Activated B cell treated with CpG ODN at 0.5 μM for 24 hours (primary cell): ENCODE data around the gene FILIP1. TPM values are rescaled to one million over a fixed set of nuclear protein-coding genes. Genes with fewer than 3 reads are reported as not detected.

ENCODE experiments used
- ATAC-seq: fragments of 200-7000 bp; cut with Tn5 transposase; one replicate; pipeline ENCODE4 v1.10.0; 2021; ENCODE audit warnings: low read depth, mild to moderate bottlenecking, moderate library complexity
- CTCF ChIA-PET: fragments of 350-600 bp; sonication (Branson Sonifier 250); formaldehyde crosslinking; loops from one replicate; lab custom pipeline; 2021; ENCODE audit warnings: antibody characterized with exemption; lab: Charles Lee
- POLR2A ChIA-PET: fragments of 350-600 bp; sonication (Branson Sonifier 250); formaldehyde crosslinking; loops from one replicate; lab custom pipeline; 2021; ENCODE audit warnings: antibody characterized with exemption; lab: Charles Lee
- DNase-seq: peaks from one replicate; pipeline ENCODE4 v3.0.0; 2022
- H3K27ac Mint-ChIP-seq: one replicate; pipeline ENCODE4 v1.8.0; 2020; ENCODE audit warnings: mixed read lengths
- H3K27me3 Mint-ChIP-seq: one replicate; pipeline ENCODE4 v1.8.0; 2021; ENCODE audit warnings: mixed read lengths
- H3K36me3 Mint-ChIP-seq: one replicate; pipeline ENCODE4 v1.8.0; 2021; ENCODE audit warnings: low read depth, mixed read lengths
- H3K4me1 Mint-ChIP-seq: one replicate; pipeline ENCODE4 v1.8.0; 2021; ENCODE audit warnings: mixed read lengths
- H3K4me3 Mint-ChIP-seq: one replicate; pipeline ENCODE4 v1.8.0; 2020; ENCODE audit warnings: mild to moderate bottlenecking, mixed read lengths
- H3K9me3 Mint-ChIP-seq: one replicate; pipeline ENCODE4 v1.8.0; 2020; ENCODE audit warnings: mixed read lengths
- intact Hi-C: fragments of 100-400 bp; cut with micrococcal nuclease; formaldehyde crosslinking; loops from one replicate; pipeline ENCODE4 v1.15.1; 2024
- total RNA-seq: library from RNA; stranded (reverse); gene quantifications from 2 replicates; pipeline ENCODE4 v1.2.3, GENCODE V29; 2022
- TF ChIP-seq, protein P1 (sequence below): fragments of 200-600 bp; IDR thresholded peaks from one replicate; pipeline ENCODE4 v1.8.0; 2022; ENCODE audit warnings: antibody characterized with exemption, mild to moderate bottlenecking

The FILIP1 gene
- total RNA-seq, 1 donor from 2014 or later: not detected

GRCh38 chr6:75257343-75258087, 236.1 kb downstream of the FILIP1 start:
- H3K27me3 Mint-ChIP-seq: no peaks in the 10 kb centered on the region
- DNase-seq: no peak
- no peak overlapping the region for H3K27ac Mint-ChIP-seq
- H3K4me3 Mint-ChIP-seq: no peak overlapping the region
- ATAC-seq: no peak
- intact Hi-C loops: no loop called here
- CTCF ChIA-PET: no interaction called here
- H3K4me1 Mint-ChIP-seq: no peaks in the 10 kb centered on the region
- H3K9me3 Mint-ChIP-seq: no peaks in the 10 kb centered on the region
- POLR2A ChIA-PET: interaction anchor here (0.9 kb wide), 1 partner anchor 14 kb away, joined by 4 read pairs; the partner anchor contains the start of gene COX7A2
- TF ChIP-seq, protein P1, sequence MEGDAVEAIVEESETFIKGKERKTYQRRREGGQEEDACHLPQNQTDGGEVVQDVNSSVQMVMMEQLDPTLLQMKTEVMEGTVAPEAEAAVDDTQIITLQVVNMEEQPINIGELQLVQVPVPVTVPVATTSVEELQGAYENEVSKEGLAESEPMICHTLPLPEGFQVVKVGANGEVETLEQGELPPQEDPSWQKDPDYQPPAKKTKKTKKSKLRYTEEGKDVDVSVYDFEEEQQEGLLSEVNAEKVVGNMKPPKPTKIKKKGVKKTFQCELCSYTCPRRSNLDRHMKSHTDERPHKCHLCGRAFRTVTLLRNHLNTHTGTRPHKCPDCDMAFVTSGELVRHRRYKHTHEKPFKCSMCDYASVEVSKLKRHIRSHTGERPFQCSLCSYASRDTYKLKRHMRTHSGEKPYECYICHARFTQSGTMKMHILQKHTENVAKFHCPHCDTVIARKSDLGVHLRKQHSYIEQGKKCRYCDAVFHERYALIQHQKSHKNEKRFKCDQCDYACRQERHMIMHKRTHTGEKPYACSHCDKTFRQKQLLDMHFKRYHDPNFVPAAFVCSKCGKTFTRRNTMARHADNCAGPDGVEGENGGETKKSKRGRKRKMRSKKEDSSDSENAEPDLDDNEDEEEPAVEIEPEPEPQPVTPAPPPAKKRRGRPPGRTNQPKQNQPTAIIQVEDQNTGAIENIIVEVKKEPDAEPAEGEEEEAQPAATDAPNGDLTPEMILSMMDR: no peak
- peaks cover 69% of the 10 kb centered on the region for H3K36me3 Mint-ChIP-seq

DNA sequence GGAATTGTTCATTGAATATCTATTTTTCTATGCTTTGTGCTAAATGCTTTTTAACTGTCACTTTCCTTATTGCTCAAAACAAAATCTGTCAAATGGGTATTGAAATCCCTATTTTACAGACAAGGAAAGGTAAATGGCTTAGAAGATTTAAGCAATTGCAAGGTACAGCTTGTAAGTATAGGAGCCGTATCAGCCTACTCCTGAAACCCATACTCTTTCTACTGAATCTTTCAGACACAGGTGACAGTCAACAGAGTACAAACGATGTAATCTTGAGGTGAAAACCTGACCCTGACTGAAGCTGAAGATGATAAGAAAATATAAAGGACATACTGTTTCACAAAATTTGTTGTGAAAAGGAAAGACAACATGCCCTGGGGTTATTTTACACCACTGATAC, 243.0 kb downstream of the FILIP1 start:
- no peak overlapping the region for H3K27ac Mint-ChIP-seq
- CTCF ChIA-PET: no interaction called here
- peaks cover 10% of the 10 kb centered on the region for H3K36me3 Mint-ChIP-seq
- TF ChIP-seq, protein P1: no peak
- DNase-seq: no peak
- POLR2A ChIA-PET: no interaction called here
- H3K27me3 Mint-ChIP-seq: peaks cover 8% of the 10 kb centered on the region
- ATAC-seq: no peak
- H3K4me1 Mint-ChIP-seq: no peaks in the 10 kb centered on the region
- H3K9me3 Mint-ChIP-seq: no peaks in the 10 kb centered on the region
- intact Hi-C loops: no loop called here
- no peak overlapping the region for H3K4me3 Mint-ChIP-seq

DNA sequence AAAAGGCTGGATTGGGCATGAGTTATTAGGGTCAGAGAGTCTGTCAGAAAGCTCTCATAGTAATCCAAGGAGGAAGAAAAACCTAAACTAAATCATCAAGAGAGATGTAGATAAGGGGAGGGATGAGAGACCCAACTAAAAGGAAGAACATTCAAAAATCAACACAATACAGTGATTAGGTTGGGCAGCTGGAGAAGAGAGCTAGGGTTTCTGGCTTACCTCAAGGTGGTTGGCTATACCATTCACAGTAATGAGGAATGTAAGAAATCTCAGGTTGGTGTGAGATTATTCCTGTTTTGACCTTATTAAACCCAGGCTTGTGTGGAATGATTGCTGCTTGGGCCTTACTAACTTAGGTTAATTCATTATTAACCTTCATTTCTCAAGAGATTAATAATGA, 243.8 kb downstream of the FILIP1 start:
- Mint-ChIP-seq H3K9me3 (no peaks in the 10 kb centered on the region), H3K4me3 (no peak overlapping the region), H3K4me1 (no peaks in the 10 kb centered on the region), H3K27me3 (peaks cover 12% of the 10 kb centered on the region), H3K27ac (no peak overlapping the region), H3K36me3 (peaks cover 9% of the 10 kb centered on the region)
- intact Hi-C loops: no loop called here
- ChIA-PET CTCF (no interaction called here), POLR2A (no interaction called here)
- ATAC-seq (no peak), DNase-seq (no peak)
- TF ChIP-seq, protein P1: no peak

DNA sequence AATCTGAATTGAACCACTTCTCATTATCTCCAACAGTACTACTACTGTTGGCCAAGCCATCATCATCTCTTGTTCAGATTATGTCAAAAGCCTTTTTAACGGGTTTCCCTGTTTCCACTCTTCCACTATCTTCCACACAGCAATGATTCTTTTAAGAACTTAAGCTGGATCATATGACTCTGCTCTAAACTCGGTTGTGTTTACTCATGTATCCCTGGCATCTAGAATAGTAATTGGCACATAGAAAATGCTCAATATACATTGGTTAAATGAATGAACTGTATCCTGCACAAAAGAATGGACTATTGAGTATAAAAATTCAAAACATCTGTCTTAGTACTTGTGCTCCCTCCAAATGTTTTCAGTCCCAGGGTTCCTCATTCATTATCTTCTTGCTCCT, 247.2 kb downstream of the FILIP1 start:
- intact Hi-C loops: no loop called here
- TF ChIP-seq, protein P1: no peak

DNA sequence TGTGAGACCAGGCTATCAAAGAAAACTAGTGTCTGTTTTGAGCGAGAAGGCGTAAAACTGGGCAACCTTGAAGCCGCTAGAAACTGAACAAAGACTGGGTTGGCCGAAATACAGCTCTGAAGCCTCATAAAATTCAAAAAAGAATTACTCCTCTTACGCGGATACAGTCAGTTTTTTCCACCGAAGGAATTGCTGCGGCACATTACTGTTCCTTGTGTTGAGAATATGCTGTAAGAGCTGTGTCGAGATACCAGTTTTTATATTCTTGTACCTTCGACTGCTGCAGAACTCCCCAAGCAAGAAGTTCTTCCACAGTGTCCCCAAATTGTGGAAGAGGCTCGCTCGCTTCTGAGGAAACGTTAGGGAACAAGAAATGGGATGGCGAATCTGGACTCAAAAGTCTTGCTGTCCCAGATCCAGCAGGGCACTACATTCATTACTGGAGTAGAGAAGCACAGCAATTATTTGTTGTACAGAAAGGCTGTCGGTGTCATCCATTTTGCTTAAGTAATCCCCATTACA, 249.5 kb downstream of the FILIP1 start:
- intact Hi-C loops: loop anchor here (5.0 kb wide), 1 partner anchor 1722 kb away; the partner anchor contains the start of gene EEF1A1
- Mint-ChIP-seq H3K4me1 (peaks cover 21% of the 10 kb centered on the region), H3K9me3 (no peaks in the 10 kb centered on the region), H3K27ac (peak overlapping the region; percentile 95), H3K27me3 (peaks cover 13% of the 10 kb centered on the region), H3K36me3 (peaks cover 29% of the 10 kb centered on the region), H3K4me3 (peak overlapping the region; percentile 94)
- ATAC-seq: peak; percentile 19
- CTCF ChIA-PET: interaction anchor here (0.9 to 1.9 kb wide), 4 partner anchors 23 to 1505 kb away, joined by 3 to 7 read pairs (median 4); no protein-coding TSS in a partner anchor
- TF ChIP-seq, protein P1: no peak
- POLR2A ChIA-PET: interaction anchor here (0.7 to 2.2 kb wide), 9 partner anchors 9 to 1724 kb away, joined by 3 to 36 read pairs (median 5); partner anchors contain the start of genes SENP6 and TMEM30A
- no peak for DNase-seq

More for the DNA sequence above, 247.2 kb downstream of the FILIP1 start:
- ATAC-seq (no peak), DNase-seq (no peak)
- CTCF ChIA-PET: no interaction called here
- no peaks in the 10 kb centered on the region for H3K9me3 Mint-ChIP-seq
- peaks cover 11% of the 10 kb centered on the region for H3K36me3 Mint-ChIP-seq
- H3K4me1 Mint-ChIP-seq: peaks cover 14% of the 10 kb centered on the region
- POLR2A ChIA-PET: no interaction called here
- peaks cover 13% of the 10 kb centered on the region for H3K27me3 Mint-ChIP-seq
- no peak overlapping the region for H3K27ac Mint-ChIP-seq
- H3K4me3 Mint-ChIP-seq: no peak overlapping the region
